Subcutaneous abdominal adipose tissue (tissue), 5 donors: ENCODE results near the gene GMFB.
A peak's percentile ranks its signal among the peaks of the same experiment; 100 is the strongest.

Experiments
- H3K27ac ChIP-seq: one replicate; pipeline ENCODE4 v1.7.0; 2013; ENCODE audit warnings: low read depth, mild to moderate bottlenecking, inconsistent platforms, low read length, moderate library complexity
- H3K27me3 ChIP-seq, 5 donors: one replicate each; pipeline ENCODE4 v1.7.0; 2013; ENCODE audit warnings: low read length in 5 of 5, inconsistent platforms in 1 of 5; ENCODE audit not compliant: control insufficient read depth in 5 of 5, insufficient read depth in 4 of 5
- H3K36me3 ChIP-seq, 5 donors: one replicate each; pipeline ENCODE4 v1.7.0; 2013; ENCODE audit warnings: low read length in 5 of 5; ENCODE audit not compliant: control insufficient read depth in 5 of 5, insufficient read depth in 5 of 5
- H3K4me1 ChIP-seq, 5 donors: one replicate each; pipeline ENCODE4 v1.7.0; 2013; ENCODE audit warnings: low read length in 5 of 5, mild to moderate bottlenecking in 3 of 5, moderate library complexity in 1 of 5; ENCODE audit not compliant: control insufficient read depth in 5 of 5, insufficient read depth in 5 of 5
- H3K4me3 ChIP-seq, 5 donors: one replicate each; pipeline ENCODE4 v1.7.0; 2013; ENCODE audit warnings: low read length in 5 of 5, low read depth in 1 of 5
- H3K9ac ChIP-seq, 5 donors: one replicate each; pipeline ENCODE4 v1.7.0; 2013; ENCODE audit warnings: low read length in 5 of 5, mild to moderate bottlenecking in 4 of 5, moderate library complexity in 3 of 5
- H3K9me3 ChIP-seq, 5 donors: one replicate each; pipeline ENCODE4 v1.7.0; 2013; ENCODE audit warnings: low read length in 5 of 5; ENCODE audit not compliant: control insufficient read depth in 5 of 5
- donor health status: healthy.
- donor health status: healthy.
- donor health status: healthy.
- donor health status: healthy.
- donor health status: healthy.

GMFB gene

DNA sequence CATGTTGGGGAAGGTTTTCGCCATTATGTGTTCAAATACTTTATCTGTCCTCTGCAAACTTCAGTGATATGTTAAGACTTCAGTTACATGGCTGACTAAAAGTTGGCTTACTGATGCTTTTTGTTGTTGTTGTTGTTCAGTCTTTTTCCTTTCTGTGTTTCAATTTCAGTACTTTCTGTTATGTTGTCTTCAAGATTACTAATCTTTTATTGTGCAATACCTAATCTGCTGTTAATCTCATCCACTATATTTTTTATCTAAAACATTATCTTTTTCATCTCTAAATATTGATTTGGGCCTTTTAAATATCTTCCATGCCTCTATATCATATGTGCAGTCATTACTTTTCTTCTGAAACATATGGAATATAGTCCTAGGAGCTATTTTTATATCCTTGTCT is 27.9 kb upstream of the GMFB start:
- H3K27me3 ChIP-seq = no peaks in the 10 kb centered on the region
- H3K9ac ChIP-seq = no peak overlapping the region
- no peak overlapping the region for H3K4me3 ChIP-seq
- no peak overlapping the region for H3K27ac ChIP-seq
- peaks cover 0 to 3% (median 0%) of the 10 kb centered on the region in 5 donors for H3K36me3 ChIP-seq
- peaks cover 0 to 8% (median 6%) of the 10 kb centered on the region in 5 donors for H3K9me3 ChIP-seq
- H3K4me1 ChIP-seq = peaks cover 0 to 7% (median 1%) of the 10 kb centered on the region in 5 donors

DNA sequence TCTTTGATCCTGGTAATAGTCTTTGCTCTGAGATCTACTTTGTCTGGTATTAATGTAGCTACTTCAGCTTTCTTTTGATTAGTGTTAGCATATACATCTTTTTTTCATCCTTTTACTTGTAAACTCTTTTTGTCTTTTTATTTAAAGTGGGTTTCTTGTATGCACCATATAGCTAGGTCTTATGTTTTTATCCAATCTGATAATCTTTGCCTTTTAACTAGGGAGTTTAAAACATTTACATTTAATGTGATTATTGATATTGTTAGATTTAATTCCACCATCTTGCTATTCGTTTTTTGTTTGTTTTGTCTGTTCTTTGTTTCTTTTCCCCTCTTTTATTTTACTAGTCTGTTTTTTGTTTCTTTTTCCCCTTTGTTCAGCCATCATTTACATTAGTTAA is 26.9 kb upstream of the GMFB start:
- Histone ChIP-seq H3K4me1 (peaks cover 3 to 16% (median 9%) of the 10 kb centered on the region in 5 donors), H3K27ac (no peak overlapping the region), H3K27me3 (no peaks in the 10 kb centered on the region), H3K9ac (no peak overlapping the region), H3K4me3 (no peak overlapping the region), H3K36me3 (peaks cover 0 to 3% (median 0%) of the 10 kb centered on the region in 5 donors), H3K9me3 (peaks cover 0 to 8% (median 6%) of the 10 kb centered on the region in 5 donors)

DNA sequence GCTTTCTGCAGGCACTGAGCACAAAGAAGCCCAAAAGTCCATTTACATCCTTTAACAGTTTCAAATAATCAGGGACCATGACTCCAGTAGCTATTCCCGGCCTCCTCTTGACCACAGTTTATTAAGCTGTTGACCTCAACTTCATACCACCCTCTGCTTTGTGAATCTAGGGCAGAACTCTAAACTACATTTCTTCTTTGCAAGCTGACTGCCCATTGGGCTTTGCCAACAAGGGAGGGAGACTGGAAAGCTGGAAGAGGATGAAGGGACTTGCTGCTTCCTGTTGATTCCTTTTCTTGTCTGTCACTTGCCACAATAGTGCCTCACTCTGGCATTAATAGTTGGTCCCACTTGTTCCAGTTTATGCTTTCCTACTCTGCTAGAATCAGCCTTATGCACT is 23.6 kb upstream of the GMFB start:
- no peak overlapping the region for H3K27ac ChIP-seq

DNA sequence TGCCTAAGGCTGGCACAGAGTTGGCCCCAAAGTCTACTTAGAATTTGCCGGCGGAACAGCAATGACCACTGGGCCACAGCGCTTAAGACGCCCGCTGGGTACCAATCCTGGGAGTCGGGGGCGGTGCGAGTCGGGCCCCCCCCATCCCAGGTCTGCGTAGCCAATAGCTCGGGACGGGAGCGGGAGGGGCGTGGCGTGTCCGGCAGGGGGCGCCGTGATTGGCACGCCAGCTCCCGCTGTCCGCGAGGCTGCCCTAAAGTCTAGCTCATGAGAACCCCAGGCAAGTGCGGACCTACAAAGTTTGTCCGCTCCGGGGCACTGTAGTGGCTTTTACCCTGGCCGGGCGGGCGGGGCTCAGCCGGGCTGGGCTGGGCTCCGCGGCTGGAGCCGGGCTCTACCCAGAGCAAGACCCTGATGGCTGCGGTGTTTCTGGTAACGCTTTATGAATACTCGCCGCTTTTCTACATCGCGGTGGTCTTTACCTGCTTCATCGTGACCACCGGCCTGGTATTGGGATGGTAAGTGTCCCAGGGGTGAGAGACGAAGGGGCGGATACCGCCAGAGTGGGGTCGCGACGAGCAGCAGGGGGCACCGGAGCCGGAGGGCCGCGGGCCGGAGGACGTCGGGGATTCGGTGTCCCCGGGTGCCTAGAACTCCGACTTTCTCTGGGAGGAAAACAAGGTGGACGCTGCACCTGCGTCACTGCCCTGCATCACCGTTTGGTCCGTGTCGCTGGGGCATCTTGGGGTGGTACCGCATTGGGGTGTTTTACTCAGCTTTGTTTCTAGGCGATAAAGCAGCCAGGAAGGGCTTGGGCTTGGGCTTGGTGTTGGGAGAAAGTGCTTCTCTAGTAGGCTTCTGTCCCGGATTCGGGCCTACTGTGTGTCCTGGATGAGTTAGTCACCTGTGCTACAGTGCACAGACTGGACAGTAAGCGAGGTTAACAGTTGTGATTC is 21.0 kb upstream of the GMFB start, which contains the start of gene CGRRF1:
CGRRF1 (plus strand) TSS at position 361 of the 956 bp plus-strand sequence; CDS start at position 415, 54 bp downstream.
- Histone ChIP-seq H3K9ac (peak within 1 kb of the TSS; percentile 86 to 98 (median 90)), H3K4me3 (peak within 1 kb of the TSS; percentile 89 to 98 (median 98)), H3K36me3 (peaks cover 0 to 3% (median 0%) of the 10 kb centered on the region in 5 donors), H3K27me3 (no peaks in the 10 kb centered on the region), H3K4me1 (peaks cover 5 to 24% (median 20%) of the 10 kb centered on the region in 5 donors), H3K27ac (peak within 1 kb of the TSS; percentile 49), H3K9me3 (no peaks in the 10 kb centered on the region)

More for the DNA sequence above, 23.6 kb upstream of the GMFB start:
- peaks cover 0 to 3% (median 0%) of the 10 kb centered on the region in 5 donors for H3K36me3 ChIP-seq
- peaks cover 0 to 8% (median 6%) of the 10 kb centered on the region in 5 donors for H3K9me3 ChIP-seq
- peaks cover 5 to 24% (median 20%) of the 10 kb centered on the region in 5 donors for H3K4me1 ChIP-seq
- no peak overlapping the region for H3K9ac ChIP-seq
- H3K4me3 ChIP-seq = no peak overlapping the region
- no peaks in the 10 kb centered on the region for H3K27me3 ChIP-seq

DNA sequence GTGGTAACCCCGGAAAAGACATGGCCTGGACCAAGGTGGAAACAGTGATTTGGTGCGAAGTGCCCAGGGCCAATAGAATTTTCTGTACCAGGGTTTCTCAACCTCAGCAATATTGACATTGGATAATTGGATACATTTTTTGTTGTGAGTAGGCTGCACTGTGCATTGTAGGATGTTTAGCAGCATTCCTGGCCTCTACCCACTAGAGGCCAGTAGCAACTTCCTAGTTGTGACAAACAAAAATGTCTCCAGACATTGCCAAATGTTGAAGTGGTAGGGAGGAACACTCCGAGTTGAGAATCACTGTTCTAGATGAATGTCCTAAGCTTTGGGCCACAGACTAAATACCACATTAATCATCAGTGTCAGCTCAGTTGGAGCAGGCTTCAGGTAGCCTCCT is 14.7 kb upstream of the GMFB start:
- Histone ChIP-seq H3K4me3 (no peak overlapping the region), H3K4me1 (no peaks in the 10 kb centered on the region), H3K9ac (no peak overlapping the region), H3K36me3 (no peaks in the 10 kb centered on the region), H3K27me3 (peaks cover 0 to under 1% (median 0%) of the 10 kb centered on the region in 5 donors), H3K27ac (no peak overlapping the region), H3K9me3 (no peaks in the 10 kb centered on the region)

DNA sequence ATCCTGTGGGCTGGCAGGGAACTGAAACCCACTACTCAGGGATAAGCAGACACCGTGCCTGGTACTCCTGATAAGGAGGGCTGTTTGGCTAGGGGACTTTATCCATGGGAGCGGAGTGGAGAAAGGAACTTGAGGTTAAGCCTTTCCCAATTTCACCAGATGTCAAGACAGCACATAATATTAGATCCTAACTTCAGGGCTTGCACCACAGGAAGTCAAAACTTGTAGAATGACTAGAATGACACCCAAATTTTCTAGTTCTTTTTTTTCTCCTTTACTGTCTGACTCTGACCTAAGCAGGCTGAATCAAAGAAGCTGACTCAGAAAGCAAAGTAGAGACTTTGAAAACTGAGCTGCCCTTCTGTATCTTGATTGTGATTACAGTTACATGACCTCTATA is 13.8 kb upstream of the GMFB start:
- H3K27me3 ChIP-seq = peaks cover 0 to 3% (median 0%) of the 10 kb centered on the region in 5 donors
- H3K9me3 ChIP-seq = no peaks in the 10 kb centered on the region
- H3K4me1 ChIP-seq = no peaks in the 10 kb centered on the region
- no peak overlapping the region for H3K4me3 ChIP-seq
- H3K9ac ChIP-seq = no peak overlapping the region
- H3K36me3 ChIP-seq = no peaks in the 10 kb centered on the region
- no peak overlapping the region for H3K27ac ChIP-seq

DNA sequence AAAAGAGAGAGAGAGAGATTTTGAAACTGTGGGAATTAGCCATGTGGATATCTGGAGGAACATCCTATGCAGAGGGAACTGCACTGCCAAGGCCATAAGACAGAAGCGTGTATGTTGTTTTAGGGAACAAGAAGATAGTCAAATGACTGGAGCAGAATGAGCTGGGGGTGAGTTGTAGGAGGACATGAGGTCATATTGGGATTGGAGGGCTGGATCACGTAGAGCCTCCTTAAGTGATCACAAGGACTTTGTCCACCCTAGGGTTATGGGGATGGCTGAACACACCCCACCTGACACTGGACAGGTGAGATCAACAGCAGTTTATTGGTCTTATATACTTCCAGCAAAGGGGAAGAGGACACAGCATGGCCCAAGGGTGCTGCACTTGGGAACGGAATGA is 12.7 kb upstream of the GMFB start:
- Histone ChIP-seq H3K4me1 (no peaks in the 10 kb centered on the region), H3K27me3 (peaks cover 0 to 3% (median 0%) of the 10 kb centered on the region in 5 donors), H3K9me3 (no peaks in the 10 kb centered on the region), H3K27ac (no peak overlapping the region), H3K4me3 (no peak overlapping the region), H3K36me3 (no peaks in the 10 kb centered on the region), H3K9ac (no peak overlapping the region)

DNA sequence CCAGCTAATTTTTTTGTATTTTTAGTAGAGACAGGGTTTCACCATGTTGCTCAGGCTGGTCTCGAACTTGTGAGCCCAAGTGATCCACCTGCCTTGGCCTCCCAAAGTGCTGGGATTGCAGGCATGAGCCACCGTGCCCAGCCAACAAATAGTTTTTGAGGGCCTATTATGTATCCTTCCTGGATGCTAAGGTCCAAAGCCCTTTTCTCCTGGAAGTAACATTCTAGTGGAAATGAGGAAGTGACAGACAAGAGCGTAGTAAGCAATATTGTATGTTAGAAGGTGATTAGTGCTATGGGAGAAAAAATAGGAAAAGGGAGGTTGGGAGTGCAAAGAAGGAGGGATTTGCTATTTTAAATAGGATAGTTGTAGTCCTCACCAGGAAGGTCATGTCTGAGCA is 12.0 kb upstream of the GMFB start:
- Histone ChIP-seq H3K9me3 (no peaks in the 10 kb centered on the region), H3K36me3 (no peaks in the 10 kb centered on the region), H3K4me3 (no peak overlapping the region), H3K9ac (no peak overlapping the region), H3K4me1 (no peaks in the 10 kb centered on the region), H3K27ac (no peak overlapping the region), H3K27me3 (peaks cover 0 to 3% (median 0%) of the 10 kb centered on the region in 5 donors)

DNA sequence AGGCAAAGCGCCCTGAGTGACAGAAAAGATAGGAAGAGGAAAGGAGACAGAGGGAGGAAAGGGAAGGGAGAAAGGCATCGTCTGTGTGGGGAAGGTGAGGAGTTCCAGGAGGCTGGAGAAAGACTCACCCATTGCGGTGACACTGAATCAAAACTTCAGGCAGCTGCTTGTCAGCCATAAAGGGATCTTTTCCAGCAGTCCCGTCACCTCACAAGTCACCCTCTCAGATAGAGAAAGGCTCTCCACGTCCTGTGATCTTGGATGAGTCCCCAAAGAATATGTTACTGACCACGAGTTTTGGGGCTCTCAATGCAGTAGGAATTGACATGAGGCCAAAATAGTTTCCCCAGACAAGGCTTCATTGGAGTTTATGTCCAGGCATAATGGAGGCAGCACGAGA is 9.8 kb upstream of the GMFB start:
- Histone ChIP-seq H3K27ac (no peak overlapping the region), H3K9ac (no peak overlapping the region), H3K36me3 (no peaks in the 10 kb centered on the region), H3K9me3 (no peaks in the 10 kb centered on the region), H3K4me3 (no peak overlapping the region), H3K27me3 (peaks cover 0 to 3% (median 0%) of the 10 kb centered on the region in 5 donors), H3K4me1 (no peaks in the 10 kb centered on the region)

DNA sequence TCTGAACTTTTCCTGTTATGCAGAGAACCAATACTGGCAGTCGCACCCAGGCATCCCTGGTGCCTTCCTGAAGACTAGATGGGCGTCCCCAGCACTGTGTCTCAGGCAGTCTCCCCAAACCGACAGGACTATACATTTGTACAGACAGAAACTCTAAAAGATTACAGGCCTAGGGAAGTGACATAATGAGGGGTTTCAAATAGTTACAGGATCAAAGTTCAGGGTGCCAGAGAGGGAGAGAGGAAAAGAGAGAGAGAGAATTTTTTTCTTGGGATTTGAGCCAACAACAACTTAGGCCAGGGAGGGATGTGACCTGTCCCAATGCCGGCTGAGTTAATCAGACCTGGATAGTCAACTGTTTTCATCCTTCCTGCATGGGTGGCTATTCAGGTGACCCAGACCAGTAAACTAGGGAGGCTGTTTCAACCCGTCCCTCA is 9.3 kb upstream of the GMFB start:
- no peak overlapping the region for H3K9ac ChIP-seq
- no peaks in the 10 kb centered on the region for H3K4me1 ChIP-seq
- H3K27me3 ChIP-seq = peaks cover 0 to 3% (median 0%) of the 10 kb centered on the region in 5 donors
- H3K27ac ChIP-seq = no peak overlapping the region
- H3K4me3 ChIP-seq = no peak overlapping the region
- H3K9me3 ChIP-seq = no peaks in the 10 kb centered on the region
- H3K36me3 ChIP-seq = no peaks in the 10 kb centered on the region
